ENCODE measurements around the gene IPCEF1. TPM values are rescaled to one million over a fixed set of nuclear protein-coding genes. Genes with fewer than 3 reads are reported as not detected.

IPCEF1 gene
- total RNA-seq, 1 experiment from 2014 or later, result 1.9 TPM

DNA sequence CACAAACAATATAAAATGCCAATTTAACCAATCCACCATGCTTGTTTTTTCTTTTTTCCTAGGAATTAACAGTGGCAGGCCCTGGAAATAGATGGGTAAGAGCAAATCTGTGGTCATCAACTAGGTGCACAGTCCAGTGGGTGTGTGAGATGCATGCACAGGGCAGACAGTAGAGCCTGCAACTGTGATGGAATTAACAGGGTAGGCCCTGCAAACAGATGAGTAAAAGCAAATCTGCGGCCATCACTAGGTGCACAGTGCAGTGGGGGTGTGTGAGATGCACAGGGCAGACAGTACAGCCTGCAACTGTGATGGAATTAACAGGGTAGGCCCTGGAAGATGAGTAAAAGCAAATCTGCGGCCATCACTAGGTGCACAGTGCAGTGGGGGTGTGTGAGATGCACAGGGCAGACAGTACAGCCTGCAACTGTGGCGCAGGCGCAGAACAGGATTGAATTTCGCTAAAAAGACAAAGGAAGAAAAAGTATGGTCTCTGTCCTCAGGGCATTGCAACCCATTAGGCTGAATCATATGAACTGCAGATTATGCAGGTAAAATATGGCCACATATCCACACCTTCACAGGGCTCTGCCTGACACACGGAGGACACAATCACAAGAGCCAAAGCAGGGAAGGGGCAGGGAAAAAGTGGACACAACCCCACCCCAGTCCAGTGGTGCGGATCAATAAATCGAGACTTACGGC is 41.0 kb upstream of the IPCEF1 start:
- Mint-ChIP-seq H3K4me3 (ENCODE audit: unreplicated experiment) (no peak overlapping the region), H3K9me3 (ENCODE audit: unreplicated experiment) (no peaks in the 10 kb centered on the region), H3K27ac (ENCODE audit: unreplicated experiment) (no peak overlapping the region), H3K36me3 (ENCODE audit: insufficient read depth, unreplicated experiment) (peaks cover 35% of the 10 kb centered on the region), H3K4me1 (ENCODE audit: low read depth, unreplicated experiment) (no peaks in the 10 kb centered on the region), H3K27me3 (ENCODE audit: insufficient read depth, unreplicated experiment) (no peaks in the 10 kb centered on the region)
- ChIA-PET POLR2A (no interaction called here), CTCF (no interaction called here)
- TF ChIP-seq, protein P1, sequence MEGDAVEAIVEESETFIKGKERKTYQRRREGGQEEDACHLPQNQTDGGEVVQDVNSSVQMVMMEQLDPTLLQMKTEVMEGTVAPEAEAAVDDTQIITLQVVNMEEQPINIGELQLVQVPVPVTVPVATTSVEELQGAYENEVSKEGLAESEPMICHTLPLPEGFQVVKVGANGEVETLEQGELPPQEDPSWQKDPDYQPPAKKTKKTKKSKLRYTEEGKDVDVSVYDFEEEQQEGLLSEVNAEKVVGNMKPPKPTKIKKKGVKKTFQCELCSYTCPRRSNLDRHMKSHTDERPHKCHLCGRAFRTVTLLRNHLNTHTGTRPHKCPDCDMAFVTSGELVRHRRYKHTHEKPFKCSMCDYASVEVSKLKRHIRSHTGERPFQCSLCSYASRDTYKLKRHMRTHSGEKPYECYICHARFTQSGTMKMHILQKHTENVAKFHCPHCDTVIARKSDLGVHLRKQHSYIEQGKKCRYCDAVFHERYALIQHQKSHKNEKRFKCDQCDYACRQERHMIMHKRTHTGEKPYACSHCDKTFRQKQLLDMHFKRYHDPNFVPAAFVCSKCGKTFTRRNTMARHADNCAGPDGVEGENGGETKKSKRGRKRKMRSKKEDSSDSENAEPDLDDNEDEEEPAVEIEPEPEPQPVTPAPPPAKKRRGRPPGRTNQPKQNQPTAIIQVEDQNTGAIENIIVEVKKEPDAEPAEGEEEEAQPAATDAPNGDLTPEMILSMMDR (IDR thresholded peaks at IDR 0.05; ENCODE audit: insufficient read depth in 1 of 2, low read depth in 1 of 2, low read length in 1 of 2, severe bottlenecking in 1 of 2, unreplicated experiment in 1 of 2), result no peak
- Histone ChIP-seq H3K36me3 (ENCODE audit: control insufficient read depth, insufficient read depth, low read length) (no peaks in the 10 kb centered on the region; the same call in 1 of the 2 replicates), H3K4me3 (ENCODE audit: low read depth, low read length) (no peak overlapping the region), H3K9me3 (no peaks in the 10 kb centered on the region), H3K4me1 (no peaks in the 10 kb centered on the region), H3K27me3 (replicated peaks; ENCODE audit: control insufficient read depth, insufficient read depth, low read length) (no peaks in the 10 kb centered on the region)
- no peak for DNase-seq
- BruUV-seq (replicated peaks), result no TSS peak
- intact Hi-C loops (cut with micrococcal nuclease; ENCODE audit: unreplicated experiment), result no loop called here

DNA sequence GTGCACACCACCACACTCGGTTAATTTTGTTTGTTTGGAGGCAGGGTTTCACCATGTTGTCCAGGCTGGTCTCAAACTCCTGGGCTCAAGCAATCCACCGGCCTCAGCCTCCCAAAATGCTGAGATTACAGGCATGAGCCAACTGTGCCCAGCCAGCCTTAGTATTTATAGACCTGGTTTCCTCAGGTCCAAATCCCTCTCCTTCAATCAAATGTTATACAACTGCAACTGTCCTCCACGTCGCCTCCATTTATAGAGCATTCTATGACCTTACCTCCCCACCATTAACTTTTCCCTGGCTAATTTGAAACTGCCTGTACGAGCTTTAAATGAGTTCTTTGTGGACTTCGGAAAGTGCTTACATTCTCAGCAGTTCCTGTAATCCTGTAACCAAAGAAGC is 39.3 kb upstream of the IPCEF1 start:
- no peak overlapping the region for H3K27ac Mint-ChIP-seq (ENCODE audit: unreplicated experiment)
- Histone ChIP-seq H3K27me3 (replicated peaks; ENCODE audit: control insufficient read depth, insufficient read depth, low read length) (no peaks in the 10 kb centered on the region), H3K4me3 (ENCODE audit: low read depth, low read length) (no peak overlapping the region), H3K9me3 (no peaks in the 10 kb centered on the region), H3K4me1 (no peaks in the 10 kb centered on the region), H3K36me3 (ENCODE audit: control insufficient read depth, insufficient read depth, low read length) (no peaks in the 10 kb centered on the region)
- H3K4me1 Mint-ChIP-seq (ENCODE audit: low read depth, unreplicated experiment), result peaks cover 7% of the 10 kb centered on the region
- no peaks in the 10 kb centered on the region for H3K27me3 Mint-ChIP-seq (ENCODE audit: insufficient read depth, unreplicated experiment)
- H3K36me3 Mint-ChIP-seq (ENCODE audit: insufficient read depth, unreplicated experiment), result peaks cover 38% of the 10 kb centered on the region
- H3K9me3 Mint-ChIP-seq (ENCODE audit: unreplicated experiment), result peaks cover 10% of the 10 kb centered on the region
- H3K4me3 Mint-ChIP-seq (ENCODE audit: unreplicated experiment), result no peak overlapping the region
- intact Hi-C loops (cut with micrococcal nuclease; ENCODE audit: unreplicated experiment), result no loop called here
- CTCF ChIA-PET, result no interaction called here
- POLR2A ChIA-PET, result no interaction called here
- DNase-seq, result no peak
- TF ChIP-seq, protein P1 (IDR thresholded peaks at IDR 0.05; ENCODE audit: insufficient read depth in 1 of 2, low read depth in 1 of 2, low read length in 1 of 2, severe bottlenecking in 1 of 2, unreplicated experiment in 1 of 2), result no peak
- no TSS peak for BruUV-seq (replicated peaks)

DNA sequence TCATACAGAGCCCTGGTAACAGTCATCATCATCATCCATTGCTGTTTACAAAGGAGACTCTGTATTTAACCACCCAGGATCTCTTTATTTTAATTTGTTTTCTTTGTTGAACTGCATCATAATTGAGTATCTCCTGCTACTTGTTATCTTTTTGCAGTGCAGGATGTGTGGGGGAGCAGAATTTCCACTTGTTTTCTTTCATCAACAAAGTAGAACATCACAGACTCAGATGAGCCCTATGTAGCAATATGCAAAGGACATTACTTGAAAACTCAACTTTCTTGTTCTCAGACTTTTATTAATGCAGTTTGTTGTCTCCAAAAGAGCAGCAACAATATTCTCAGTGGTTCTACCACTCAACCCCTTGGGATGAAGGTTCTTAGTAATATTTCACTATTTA is 38.7 kb upstream of the IPCEF1 start:
- no peak overlapping the region for H3K4me3 Mint-ChIP-seq (ENCODE audit: unreplicated experiment)
- H3K4me3 ChIP-seq (ENCODE audit: low read depth, low read length), result no peak overlapping the region
- CTCF ChIA-PET, result no interaction called here
- POLR2A ChIA-PET, result no interaction called here
- no TSS peak for BruUV-seq (replicated peaks)
- H3K9me3 Mint-ChIP-seq (ENCODE audit: unreplicated experiment), result peaks cover 10% of the 10 kb centered on the region
- peaks cover 35% of the 10 kb centered on the region for H3K36me3 Mint-ChIP-seq (ENCODE audit: insufficient read depth, unreplicated experiment)
- H3K27me3 Mint-ChIP-seq (ENCODE audit: insufficient read depth, unreplicated experiment), result no peaks in the 10 kb centered on the region
- H3K4me1 ChIP-seq, result no peaks in the 10 kb centered on the region
- no peaks in the 10 kb centered on the region for H3K36me3 ChIP-seq (ENCODE audit: control insufficient read depth, insufficient read depth, low read length)
- peaks cover 7% of the 10 kb centered on the region for H3K4me1 Mint-ChIP-seq (ENCODE audit: low read depth, unreplicated experiment)
- no peak overlapping the region for H3K27ac Mint-ChIP-seq (ENCODE audit: unreplicated experiment)
- intact Hi-C loops (cut with micrococcal nuclease; ENCODE audit: unreplicated experiment), result no loop called here
- H3K9me3 ChIP-seq, result no peaks in the 10 kb centered on the region
- no peaks in the 10 kb centered on the region for H3K27me3 ChIP-seq (replicated peaks; ENCODE audit: control insufficient read depth, insufficient read depth, low read length)
- no peak for DNase-seq
- TF ChIP-seq, protein P1 (IDR thresholded peaks at IDR 0.05; ENCODE audit: insufficient read depth in 1 of 2, low read depth in 1 of 2, low read length in 1 of 2, severe bottlenecking in 1 of 2, unreplicated experiment in 1 of 2), result no peak
